Motor neuron (in vitro differentiated cells): ENCODE data around the gene ACTN1. TPM values are rescaled to one million over a fixed set of nuclear protein-coding genes. Genes with fewer than 3 reads are reported as not detected.
A peak's percentile ranks its signal among the peaks of the same experiment; 100 is the strongest.

Experiments used
- ATAC-seq, 8 experiments: fragments of 200-7000 bp; cut with Tn5 transposase; replicated peaks in 6 of 8; 2 replicates each; pipeline ENCODE4 v1.8.0; 2021; ENCODE audit warnings: mild to moderate bottlenecking in 8 of 8, moderate library complexity in 8 of 8
- H3K27ac ChIP-seq, 2 donors: fragments of 250-450 bp; sonication (Bioruptor Pico); 2 replicates each; pipeline ENCODE4 v1.9.0; 2021; ENCODE audit warnings: antibody characterized with exemption in 2 of 2, mild to moderate bottlenecking in 2 of 2, moderate library complexity in 1 of 2
- H3K4me1 ChIP-seq, 2 donors: fragments of 250-450 bp; sonication (Bioruptor Pico); replicated peaks in 1 of 2; 2 replicates each; pipeline ENCODE4 v1.6.1; 2021; ENCODE audit warnings: antibody characterized with exemption in 2 of 2, mild to moderate bottlenecking in 2 of 2, moderate library complexity in 1 of 2
- H3K4me3 ChIP-seq, 5 donors: fragments of 250-450 bp; sonication (Bioruptor Pico); 2 replicates each; pipeline ENCODE4 v1.9.0; 2021; ENCODE audit warnings: antibody characterized with exemption in 5 of 5, mild to moderate bottlenecking in 5 of 5, moderate library complexity in 4 of 5
- whole genome bisulfite sequencing, 10 experiments: fragments of 450-650 bp; shearing (Covaris generic); methylation state at CpG; one replicate each; pipeline ENCODE4 v1.0.0; 2022; 5-methylcytosine and 5-hydroxymethylcytosine counted together
- in situ Hi-C, 9 experiments: fragments of 400-800 bp; cut with MboI; loops; one replicate each; pipeline ENCODE4 v1.15.0; 2021; ENCODE audit warnings: low sequenced_read_pairs in 9 of 9, low pct_unique_long_range_greater_than_20kb in 2 of 9; ENCODE audit not compliant: unreplicated experiment in 9 of 9
- total RNA-seq, 8 experiments: library from RNA; unstranded; fragments of 300-600 nt; gene quantifications; 2 replicates each; pipeline versions ENCODE4 v1.2.3 to v1.2.4, GENCODE V29; 2022

Gene ACTN1
- total RNA-seq, 8 experiments from 2014 or later, result 9.3 to 159 (median 56.5) TPM

DNA sequence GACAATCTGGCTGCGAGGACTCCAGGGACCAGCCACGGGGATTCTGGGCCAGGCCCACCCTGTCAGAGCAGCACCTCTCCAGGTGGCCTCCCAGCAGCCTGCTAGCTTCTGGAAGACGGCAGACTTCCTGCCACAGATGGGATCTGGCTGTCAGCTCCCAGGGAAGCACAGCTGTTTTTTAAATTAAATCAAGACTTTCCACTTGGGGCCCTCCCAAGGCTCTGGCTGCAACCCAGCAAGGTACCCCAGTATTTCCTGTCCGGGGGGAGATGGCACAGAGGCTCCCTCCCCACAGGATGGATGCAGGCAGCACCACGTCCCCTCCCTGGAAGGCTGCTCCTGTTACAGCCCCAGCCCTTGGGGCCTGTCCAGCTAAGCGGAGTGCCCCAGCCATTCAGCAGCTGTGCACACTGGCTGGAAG, 56.9 kb downstream of the ACTN1 start:
- in situ Hi-C loops, result loop anchor here in 6 of 9 experiments (25.0 kb wide), 3 partner anchors 140 to 190 kb away; no protein-coding TSS in a partner anchor
- Histone ChIP-seq H3K4me3 (no peak overlapping the region), H3K4me1 (peaks cover 0 to 4% of the 10 kb centered on the region in 2 donors), H3K27ac (no peak overlapping the region)
- 0 to 100% (median 50%) methylated on average over 1 to 3 of the region's 6 CpGs; no CpG with 5 or more reads in 5 of the 10 experiments for WGBS, 10 experiments
- ATAC-seq, result peak in 2 of 8 experiments; percentile 7 to 32

DNA sequence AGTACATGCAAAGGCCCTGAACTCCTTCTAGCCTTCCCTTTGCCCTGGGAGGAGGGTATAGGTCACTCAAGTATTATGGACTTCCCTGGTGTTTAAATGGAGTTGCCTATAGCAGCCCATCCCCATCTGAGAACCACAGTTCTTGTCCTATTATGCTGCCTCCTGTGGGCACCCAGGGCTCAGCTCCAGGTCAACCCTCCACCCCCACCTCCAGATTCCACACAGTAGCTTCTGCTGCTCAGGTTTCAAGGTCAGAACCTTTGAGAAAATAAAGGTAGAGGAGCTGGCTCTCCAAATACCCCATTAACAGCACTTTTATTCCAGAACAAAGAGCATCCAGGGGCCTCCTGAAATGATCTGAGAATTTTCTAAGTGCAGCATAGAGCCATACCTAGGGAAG, 57.4 kb downstream of the ACTN1 start:
- Histone ChIP-seq H3K4me3 (no peak overlapping the region), H3K4me1 (peaks cover 0 to 4% of the 10 kb centered on the region in 2 donors), H3K27ac (no peak overlapping the region)
- in situ Hi-C loops, result loop anchor here in 6 of 9 experiments (25.0 kb wide), 3 partner anchors 141 to 191 kb away; no protein-coding TSS in a partner anchor
- no peak for ATAC-seq

DNA sequence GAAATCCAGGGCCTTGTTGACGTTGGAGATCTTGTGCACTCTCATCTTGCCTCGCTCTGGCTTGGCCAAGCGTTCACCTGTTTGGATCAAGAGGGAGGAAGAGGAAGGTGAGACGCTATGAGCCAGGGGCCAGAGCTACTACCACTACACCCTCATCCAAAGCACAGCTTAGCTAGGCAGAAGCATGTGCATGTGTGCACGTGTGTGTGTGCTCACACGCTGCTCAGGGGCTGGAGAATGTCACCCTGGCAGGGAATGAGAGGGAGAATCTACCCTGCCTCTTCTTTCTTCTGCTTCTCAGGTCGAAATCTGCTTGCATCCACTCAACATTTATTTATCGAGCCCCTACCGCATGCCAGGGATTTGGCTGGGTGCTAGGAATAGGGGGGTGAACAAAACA, 58.1 kb downstream of the ACTN1 start:
- Histone ChIP-seq H3K4me1 (peaks cover 0 to 4% of the 10 kb centered on the region in 2 donors), H3K4me3 (no peak overlapping the region), H3K27ac (no peak overlapping the region)
- in situ Hi-C loops, result loop anchor here in 6 of 9 experiments (25.0 kb wide), 3 partner anchors 141 to 191 kb away; no protein-coding TSS in a partner anchor
- ATAC-seq, result no peak
- WGBS, 10 experiments, result 69 to 100% (median 92%) methylated on average over 2 to 8 of the region's 9 CpGs; no CpG with 5 or more reads in 1 of the 10 experiments

DNA sequence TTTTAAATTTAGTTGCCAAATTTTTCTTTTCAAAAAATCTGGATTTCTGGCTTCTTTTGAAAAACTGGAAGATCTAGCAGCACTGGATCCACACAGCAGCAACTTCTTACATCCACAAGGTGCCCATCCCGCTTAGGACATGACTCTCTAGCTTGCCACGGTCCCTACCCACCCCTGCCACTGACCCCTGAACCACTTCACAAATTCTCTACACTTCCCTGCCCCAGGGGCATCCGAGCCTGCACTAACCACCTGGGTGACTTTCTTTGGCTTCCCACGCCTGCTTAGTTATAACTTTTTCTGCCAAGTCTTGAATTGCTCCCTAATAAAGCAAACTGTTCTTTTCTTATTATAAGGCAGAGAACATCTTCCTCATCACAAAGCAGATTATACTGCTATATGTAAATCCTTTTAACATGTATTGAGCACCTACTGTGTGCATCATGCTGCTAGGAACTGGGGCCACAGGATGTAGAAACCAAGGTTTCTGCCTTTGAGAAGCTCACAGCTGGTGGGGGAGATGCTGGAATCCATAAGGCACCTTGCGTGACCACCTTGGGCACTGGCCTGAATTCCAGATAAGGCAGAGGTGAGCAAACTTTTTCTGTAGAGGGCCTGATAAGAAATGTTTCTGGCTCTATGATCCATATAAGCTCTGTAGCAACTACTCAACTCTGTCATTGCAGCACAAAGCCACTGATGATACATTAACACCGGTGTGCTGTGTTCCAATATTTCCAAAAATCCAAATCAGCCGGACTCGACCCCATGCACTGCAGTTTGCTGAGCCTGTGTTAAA, 59.8 kb downstream of the ACTN1 start:
- Histone ChIP-seq H3K4me3 (no peak overlapping the region), H3K27ac (no peak overlapping the region), H3K4me1 (peaks cover 0 to 4% of the 10 kb centered on the region in 2 donors)
- in situ Hi-C loops, result loop anchor here in 7 of 9 experiments (10.0 to 25.0 kb wide), 4 partner anchors 143 to 193 kb away; no protein-coding TSS in a partner anchor
- 83 to 100% (median 96%) methylated on average over 1 to 7 of the region's 8 CpGs; no CpG with 5 or more reads in 2 of the 10 experiments for WGBS, 10 experiments
- ATAC-seq, result no peak

DNA sequence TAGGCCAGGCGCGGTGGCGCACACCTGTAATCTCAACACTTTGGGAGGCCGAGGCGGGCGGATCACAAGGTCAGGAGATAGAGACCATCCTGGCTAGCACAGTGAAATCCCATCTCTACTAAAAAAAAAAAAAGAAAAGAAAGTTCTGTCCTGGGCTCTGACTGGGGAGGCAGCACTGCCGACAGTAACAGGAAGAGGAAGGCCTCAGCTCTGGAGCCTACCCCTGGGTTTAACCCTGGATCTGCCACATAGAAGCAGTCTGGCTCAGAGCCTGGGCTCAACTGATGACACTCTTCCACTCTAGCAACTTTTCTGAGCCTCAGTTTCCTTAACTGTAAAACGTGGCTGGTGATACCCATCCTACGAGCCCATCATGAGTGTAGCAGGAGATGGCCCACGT, 60.5 kb downstream of the ACTN1 start:
- ATAC-seq, result no peak
- Histone ChIP-seq H3K27ac (no peak overlapping the region), H3K4me3 (no peak overlapping the region), H3K4me1 (peaks cover 0 to 4% of the 10 kb centered on the region in 2 donors)
- WGBS, 10 experiments, result 81 to 100% (median 92%) methylated on average over 2 to 8 of the region's 10 CpGs; no CpG with 5 or more reads in 1 of the 10 experiments
- in situ Hi-C loops, result loop anchor here in 7 of 9 experiments (10.0 to 25.0 kb wide), 4 partner anchors 144 to 194 kb away; no protein-coding TSS in a partner anchor

DNA sequence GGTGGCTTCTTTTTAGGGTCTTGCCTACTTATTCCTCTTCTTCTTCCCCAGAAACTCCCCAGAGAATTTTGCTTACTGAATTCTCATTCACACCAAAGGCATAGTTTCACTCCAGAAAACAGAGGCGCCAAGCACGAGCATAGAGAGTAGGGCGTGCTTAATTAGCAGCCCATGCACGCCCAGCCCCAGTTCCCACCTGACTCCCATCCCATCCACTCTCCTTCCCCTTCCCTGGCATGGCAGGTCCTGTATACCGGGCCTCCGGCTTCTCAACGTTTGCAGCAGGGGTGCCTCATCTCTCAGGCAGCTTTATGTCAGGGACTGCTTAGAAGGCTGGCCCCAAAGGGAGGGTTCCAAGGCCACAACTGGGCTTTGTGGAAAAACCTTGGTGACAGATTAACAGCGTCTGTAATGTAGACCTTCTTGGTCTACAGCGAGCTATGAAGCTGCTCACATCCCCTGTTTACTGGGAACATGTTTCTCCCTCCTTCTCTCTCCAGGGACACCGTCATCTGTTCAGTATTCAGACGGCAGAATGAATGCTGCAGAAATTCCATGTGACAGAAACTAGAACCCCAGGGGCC, 62.7 kb downstream of the ACTN1 start:
- no peak overlapping the region for H3K27ac ChIP-seq
- peak in 3 of 8 experiments; percentile 9 to 72 (median 31) for ATAC-seq
- no peak overlapping the region for H3K4me3 ChIP-seq
- in situ Hi-C loops, result loop anchor here in 7 of 9 experiments (10.0 to 25.0 kb wide), 4 partner anchors 146 to 196 kb away; no protein-coding TSS in a partner anchor
- WGBS, 10 experiments, result 50 to 100% (median 91%) methylated on average over 1 to 5 of the region's 11 CpGs
- no peaks in the 10 kb centered on the region for H3K4me1 ChIP-seq

DNA sequence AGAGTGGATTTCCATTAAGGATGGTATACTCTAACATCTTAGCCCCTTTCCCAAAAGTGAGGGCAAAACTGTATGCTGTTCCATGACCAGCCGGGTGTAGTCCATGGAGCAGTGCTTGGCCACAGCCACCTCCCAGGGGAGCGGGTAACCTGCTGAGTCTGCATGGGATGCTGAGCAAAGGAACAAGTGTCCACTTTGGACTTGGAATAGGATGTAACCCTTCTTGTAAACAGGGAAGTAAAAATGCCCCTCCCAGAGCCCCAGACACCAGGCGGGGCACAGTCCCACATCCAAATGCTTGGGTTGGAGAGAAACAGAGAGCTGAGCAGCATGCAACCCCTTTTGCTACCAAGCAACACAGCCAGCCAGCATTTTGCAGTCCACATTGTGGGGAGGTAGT, 65.6 kb downstream of the ACTN1 start:
- in situ Hi-C loops, result loop anchor here in 7 of 9 experiments (10.0 to 25.0 kb wide), 4 partner anchors 149 to 199 kb away; no protein-coding TSS in a partner anchor
- Histone ChIP-seq H3K27ac (no peak overlapping the region), H3K4me1 (no peaks in the 10 kb centered on the region), H3K4me3 (no peak overlapping the region)
- 100% methylated on average over 1 to 3 of the region's 3 CpGs; no CpG with 5 or more reads in 6 of the 10 experiments for WGBS, 10 experiments
- no peak for ATAC-seq

DNA sequence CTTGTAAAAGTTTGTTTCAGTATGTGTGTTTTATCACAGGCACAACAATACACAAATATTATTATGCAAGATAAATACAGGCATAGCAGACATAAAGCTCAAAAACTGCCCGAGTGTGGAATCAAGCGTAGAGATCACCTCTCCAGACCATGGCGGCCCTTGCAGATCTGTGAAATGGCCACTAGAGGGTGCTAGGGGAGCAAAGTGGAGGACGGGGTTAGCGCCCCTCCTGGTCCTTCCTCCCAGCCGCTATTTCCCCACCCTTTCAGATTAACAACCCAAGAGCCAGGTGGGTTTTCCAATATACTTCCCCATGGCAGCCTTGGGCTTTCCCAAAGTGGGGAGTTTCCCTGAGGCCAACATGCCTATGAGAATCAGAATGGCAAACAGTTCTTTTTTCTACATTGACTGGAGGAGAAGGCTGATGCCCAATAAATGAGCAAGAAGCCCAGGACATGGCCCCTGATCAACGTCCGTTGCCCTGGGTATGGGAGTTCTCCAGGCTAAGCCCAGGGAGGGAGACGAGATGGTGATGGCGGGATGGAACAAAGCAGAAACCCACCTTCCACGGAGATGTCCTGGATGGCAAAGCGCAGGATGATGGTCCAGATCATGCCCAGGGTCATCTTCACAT, 67.4 kb downstream of the ACTN1 start:
- Histone ChIP-seq H3K4me3 (no peak overlapping the region), H3K4me1 (no peaks in the 10 kb centered on the region), H3K27ac (no peak overlapping the region)
- peak; percentile 86 to 100 (median 92) for ATAC-seq
- in situ Hi-C loops, result loop anchor here in 7 of 9 experiments (10.0 to 25.0 kb wide), 4 partner anchors 151 to 201 kb away; no protein-coding TSS in a partner anchor
- WGBS, 10 experiments, result 0 to 100% (median 40%) methylated on average over 1 to 6 of the region's 12 CpGs; no CpG with 5 or more reads in 1 of the 10 experiments

DNA sequence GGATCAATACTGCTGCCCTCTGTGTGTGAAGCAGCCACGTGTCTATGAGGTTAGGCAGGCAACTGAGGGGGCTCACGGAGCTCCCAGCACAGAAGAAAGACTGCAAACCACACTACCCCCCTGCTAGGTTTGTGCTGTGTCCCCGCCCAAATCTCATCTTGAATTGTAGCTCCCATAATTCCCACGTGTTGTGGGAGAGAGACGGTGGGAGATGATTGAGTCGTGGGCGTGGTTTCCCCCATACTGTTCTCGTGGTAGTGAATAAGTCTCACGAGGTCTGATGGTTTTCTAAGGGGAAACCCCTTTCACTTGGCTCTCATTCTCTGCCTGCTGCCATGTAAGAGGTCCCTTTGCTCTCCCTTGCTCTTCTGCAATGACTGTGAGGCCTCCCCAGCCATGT, 68.6 kb downstream of the ACTN1 start:
- no peaks in the 10 kb centered on the region for H3K4me1 ChIP-seq
- no peak for ATAC-seq
- no peak overlapping the region for H3K27ac ChIP-seq
- in situ Hi-C loops, result loop anchor here in 7 of 9 experiments (10.0 to 25.0 kb wide), 4 partner anchors 152 to 202 kb away; no protein-coding TSS in a partner anchor
- H3K4me3 ChIP-seq, result no peak overlapping the region
- 40 to 80% (median 58%) methylated on average over 1 to 7 of the region's 9 CpGs; no CpG with 5 or more reads in 4 of the 10 experiments for WGBS, 10 experiments

DNA sequence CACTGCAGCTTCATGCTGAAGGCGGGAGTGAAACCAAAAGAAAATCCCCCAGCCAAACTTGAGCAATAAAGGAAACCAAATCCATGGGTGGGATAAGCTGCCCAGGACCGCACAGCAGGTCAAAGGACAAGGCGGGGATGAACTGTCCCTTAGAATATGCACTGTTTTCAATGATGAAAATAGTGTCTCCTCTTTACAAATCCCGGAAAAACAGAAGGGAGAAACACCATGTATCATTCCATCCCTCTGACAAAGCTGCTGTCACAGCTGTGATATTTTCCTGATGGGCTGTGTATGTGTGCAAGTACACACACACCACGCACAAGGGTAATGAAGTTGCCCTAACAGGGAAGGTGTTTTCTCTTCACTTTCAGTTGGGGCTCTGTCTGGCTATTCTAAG, 70.3 kb downstream of the ACTN1 start:
- WGBS, 10 experiments, result 80 to 100% (median 94%) methylated on average over 1 to 4 of the region's 5 CpGs; no CpG with 5 or more reads in 3 of the 10 experiments
- Histone ChIP-seq H3K27ac (no peak overlapping the region), H3K4me1 (no peaks in the 10 kb centered on the region), H3K4me3 (no peak overlapping the region)
- ATAC-seq, result no peak
- in situ Hi-C loops, result loop anchor here in 6 of 9 experiments (25.0 kb wide), 3 partner anchors 153 to 203 kb away; no protein-coding TSS in a partner anchor

DNA sequence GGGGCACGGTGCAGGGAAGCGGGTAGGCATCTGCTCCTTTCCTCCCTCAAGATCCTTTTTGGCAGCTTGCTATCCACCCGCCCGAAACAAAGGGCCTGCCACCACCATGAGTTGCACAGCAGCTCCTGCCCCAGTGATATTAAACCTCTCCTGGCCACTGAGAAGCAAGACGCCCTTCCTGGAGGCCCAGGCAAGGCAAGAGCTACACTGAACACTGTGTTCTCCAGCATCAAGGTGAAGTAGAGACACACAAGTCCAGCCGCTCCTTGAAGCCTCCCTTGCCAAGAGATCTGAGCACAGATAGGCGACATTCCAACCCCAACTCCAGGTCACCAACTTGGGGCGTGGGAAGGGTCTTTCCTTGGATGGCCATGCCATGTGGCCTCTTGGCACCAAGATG, 70.9 kb downstream of the ACTN1 start:
- H3K27ac ChIP-seq, result no peak overlapping the region
- in situ Hi-C loops, result loop anchor here in 6 of 9 experiments (25.0 kb wide), 3 partner anchors 154 to 204 kb away; no protein-coding TSS in a partner anchor
- WGBS, 10 experiments, result 80 to 100% (median 95%) methylated on average over 1 to 3 of the region's 8 CpGs; no CpG with 5 or more reads in 6 of the 10 experiments
- no peaks in the 10 kb centered on the region for H3K4me1 ChIP-seq
- H3K4me3 ChIP-seq, result no peak overlapping the region
- ATAC-seq, result no peak

DNA sequence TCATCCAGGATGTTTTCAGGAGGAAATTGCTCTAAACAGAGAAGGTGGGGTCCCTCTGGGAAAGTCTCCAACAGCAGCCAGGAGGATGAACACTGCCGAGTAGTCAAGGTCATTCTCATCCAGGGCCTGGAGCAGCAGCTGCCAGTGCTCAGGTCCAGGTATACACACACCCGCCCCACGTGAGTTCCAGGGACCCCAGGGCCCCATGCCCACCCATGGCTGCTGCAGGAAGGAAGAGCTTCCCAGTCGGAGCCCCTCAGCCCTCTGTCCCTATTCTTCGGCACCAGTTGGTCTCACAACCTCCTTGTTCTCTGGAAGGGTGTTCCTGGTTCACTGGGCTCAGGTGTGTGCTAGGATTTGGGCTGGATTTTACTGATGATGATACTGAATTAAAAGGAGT, 72.7 kb downstream of the ACTN1 start:
- H3K27ac ChIP-seq, result no peak overlapping the region

More for the DNA sequence above, 72.7 kb downstream of the ACTN1 start:
- no peak for ATAC-seq
- Histone ChIP-seq H3K4me3 (no peak overlapping the region), H3K4me1 (no peaks in the 10 kb centered on the region)
- 80 to 100% (median 100%) methylated on average over 1 to 2 of the region's 5 CpGs; no CpG with 5 or more reads in 4 of the 10 experiments for WGBS, 10 experiments
- in situ Hi-C loops, result loop anchor here in 6 of 9 experiments (25.0 kb wide), 3 partner anchors 156 to 206 kb away; no protein-coding TSS in a partner anchor
